Fibroblast of mammary gland (primary cell): ENCODE data around the gene PIEZO2.

Experiments used
- DNase-seq: peaks from one replicate; pipeline ENCODE4 v3.0.0-alpha.2; 2010; ENCODE audit warnings: low read depth
- H3K4me3 ChIP-seq: 2 replicates; pipeline ENCODE4 v1.5.1; 2011; ENCODE audit warnings: low read depth, mild to moderate bottlenecking, low read length, moderate library complexity; ENCODE audit not compliant: control insufficient read depth
- CTCF ChIP-seq: conservative IDR thresholded peaks from 2 replicates; pipeline ENCODE4 v1.5.1; 2011; ENCODE audit warnings: low read depth, low read length, inconsistent platforms; ENCODE audit not compliant: control insufficient read depth, insufficient read depth

PIEZO2 gene

GRCh38 chr18:11114653-11115052, 34.7 kb downstream of the PIEZO2 start:
- no peak overlapping the region for H3K4me3 ChIP-seq
- TF ChIP-seq CTCF, result no peak
- no peak for DNase-seq

- no peak for DNase-seq
- no peak overlapping the region for H3K4me3 ChIP-seq
Measured at GRCh38 chr18:11113937-11114336, 35.4 kb downstream of the PIEZO2 start.

GRCh38 chr18:11113046-11113548, 36.3 kb downstream of the PIEZO2 start:
- no peak overlapping the region for H3K4me3 ChIP-seq
- no peak for DNase-seq
- no peak for TF ChIP-seq CTCF

More at GRCh38 chr18:11113937-11114336, 35.4 kb downstream of the PIEZO2 start:
- TF ChIP-seq CTCF, result no peak

- DNase-seq, result no peak
- TF ChIP-seq CTCF, result no peak
- no peak overlapping the region for H3K4me3 ChIP-seq
Measured at GRCh38 chr18:11112286-11112685, 37.1 kb downstream of the PIEZO2 start.

GRCh38 chr18:11110509-11110908, 38.9 kb downstream of the PIEZO2 start:
- no peak overlapping the region for H3K4me3 ChIP-seq
- TF ChIP-seq CTCF, result no peak

GRCh38 chr18:11108947-11109346, 40.4 kb downstream of the PIEZO2 start:
- no peak for DNase-seq
- no peak overlapping the region for H3K4me3 ChIP-seq
- TF ChIP-seq CTCF, result no peak

More at GRCh38 chr18:11110509-11110908, 38.9 kb downstream of the PIEZO2 start:
- DNase-seq, result no peak

- no peak overlapping the region for H3K4me3 ChIP-seq
- no peak for TF ChIP-seq CTCF
- no peak for DNase-seq
Measured at GRCh38 chr18:11106894-11107293, 42.5 kb downstream of the PIEZO2 start.
